HG02938 (cell line): ENCODE measurements around the gene SUGCT.

ENCODE experiments used
- ATAC-seq: cut with Tn5 transposase; IDR thresholded peaks from one replicate; pipeline ENCODE4 v1.9.1; 2021; ENCODE audit warnings: mild to moderate bottlenecking, moderate library complexity; ENCODE audit not compliant: unreplicated experiment

Gene SUGCT

GRCh38 chr7:40549372-40550039 lies 414.7 kb downstream of the SUGCT start:
- no peak for ATAC-seq

GRCh38 chr7:40551685-40552576 lies 417.1 kb downstream of the SUGCT start:
- ATAC-seq = peak; percentile 80

- no peak for ATAC-seq
Observed at GRCh38 chr7:40560672-40561071, 425.9 kb downstream of the SUGCT start.

- ATAC-seq = no peak
Observed at GRCh38 chr7:40566879-40567278, 432.1 kb downstream of the SUGCT start.

GRCh38 chr7:40569326-40569725 lies 434.5 kb downstream of the SUGCT start:
- no peak for ATAC-seq

- ATAC-seq = no peak
Observed at GRCh38 chr7:40570223-40570622, 435.4 kb downstream of the SUGCT start.

GRCh38 chr7:40571796-40572195 lies 437.0 kb downstream of the SUGCT start:
- no peak for ATAC-seq

GRCh38 chr7:40572810-40573465 lies 438.1 kb downstream of the SUGCT start:
- ATAC-seq = no peak

- no peak for ATAC-seq
Observed at GRCh38 chr7:40579401-40579800, 444.6 kb downstream of the SUGCT start.

- ATAC-seq = no peak
Observed at GRCh38 chr7:40580776-40581175, 446.0 kb downstream of the SUGCT start.

GRCh38 chr7:40582539-40582938 lies 447.7 kb downstream of the SUGCT start:
- ATAC-seq = no peak

GRCh38 chr7:40583667-40584444 lies 449.1 kb downstream of the SUGCT start:
- no peak for ATAC-seq

GRCh38 chr7:40584667-40585433 lies 450.0 kb downstream of the SUGCT start:
- ATAC-seq = no peak

GRCh38 chr7:40586197-40586596 lies 451.4 kb downstream of the SUGCT start:
- no peak for ATAC-seq

- no peak for ATAC-seq
Observed at GRCh38 chr7:40587419-40587818, 452.6 kb downstream of the SUGCT start.

- ATAC-seq = no peak
Observed at GRCh38 chr7:40595129-40595528, 460.3 kb downstream of the SUGCT start.

GRCh38 chr7:40595832-40596231 lies 461.0 kb downstream of the SUGCT start:
- ATAC-seq = no peak

- ATAC-seq = no peak
Observed at GRCh38 chr7:40597517-40597916, 462.7 kb downstream of the SUGCT start.

- no peak for ATAC-seq
Observed at GRCh38 chr7:40598915-40599314, 464.1 kb downstream of the SUGCT start.

GRCh38 chr7:40599836-40600235 lies 465.0 kb downstream of the SUGCT start:
- no peak for ATAC-seq
